Measurements from ENCODE around the gene CACNA1I. TPM values are rescaled to one million over a fixed set of nuclear protein-coding genes. Genes with fewer than 3 reads are reported as not detected.
A peak's percentile ranks its signal among the peaks of the same experiment; 100 is the strongest.

Gene CACNA1I
- total RNA-seq, 2 experiments from 2014 or later: 17.3 to 19.0 TPM

GRCh38 chr22:39662686-39663052 is 92.1 kb downstream of the CACNA1I start:
- H3K27ac Mint-ChIP-seq: no peak overlapping the region
- peak overlapping the region; percentile 64 for H3K4me3 Mint-ChIP-seq
- no peaks in the 10 kb centered on the region for H3K36me3 Mint-ChIP-seq
- ATAC-seq (ENCODE audit: low read depth) (no peak), DNase-seq (no peak)
- peaks cover 19% of the 10 kb centered on the region for H3K4me1 Mint-ChIP-seq
- H3K27me3 Mint-ChIP-seq: peaks cover 23% of the 10 kb centered on the region
- H3K9me3 Mint-ChIP-seq: no peaks in the 10 kb centered on the region
- POLR2A ChIA-PET: interaction anchor here (1.3 kb wide), 1 partner anchor 267 kb away, joined by 3 read pairs; no protein-coding TSS in a partner anchor

GRCh38 chr22:39663751-39664150 is 93.2 kb downstream of the CACNA1I start:
- H3K4me3 Mint-ChIP-seq: peak overlapping the region; percentile 39
- DNase-seq (no peak), ATAC-seq (ENCODE audit: low read depth) (no peak)
- H3K4me1 Mint-ChIP-seq: peaks cover 10% of the 10 kb centered on the region
- POLR2A ChIA-PET: no interaction called here
- H3K9me3 Mint-ChIP-seq: no peaks in the 10 kb centered on the region
- no peaks in the 10 kb centered on the region for H3K36me3 Mint-ChIP-seq
- H3K27ac Mint-ChIP-seq: no peak overlapping the region
- H3K27me3 Mint-ChIP-seq: peaks cover 23% of the 10 kb centered on the region

GRCh38 chr22:39664485-39665200 is 94.1 kb downstream of the CACNA1I start:
- H3K27me3 Mint-ChIP-seq: peaks cover 24% of the 10 kb centered on the region
- H3K9me3 Mint-ChIP-seq: no peaks in the 10 kb centered on the region
- peaks cover 7% of the 10 kb centered on the region for H3K4me1 Mint-ChIP-seq
- ATAC-seq (ENCODE audit: low read depth): no peak
- no peak overlapping the region for H3K27ac Mint-ChIP-seq
- POLR2A ChIA-PET: no interaction called here
- H3K36me3 Mint-ChIP-seq: no peaks in the 10 kb centered on the region
- no peak for DNase-seq
- H3K4me3 Mint-ChIP-seq: peak overlapping the region; percentile 28

GRCh38 chr22:39665229-39665628 is 94.7 kb downstream of the CACNA1I start:
- POLR2A ChIA-PET: no interaction called here
- ATAC-seq (ENCODE audit: low read depth) (no peak), DNase-seq (no peak)
- H3K27me3 Mint-ChIP-seq: peaks cover 24% of the 10 kb centered on the region
- no peak overlapping the region for H3K4me3 Mint-ChIP-seq
- H3K36me3 Mint-ChIP-seq: no peaks in the 10 kb centered on the region
- no peak overlapping the region for H3K27ac Mint-ChIP-seq
- H3K9me3 Mint-ChIP-seq: no peaks in the 10 kb centered on the region
- peaks cover 7% of the 10 kb centered on the region for H3K4me1 Mint-ChIP-seq

- POLR2A ChIA-PET: no interaction called here
- Mint-ChIP-seq H3K9me3 (no peaks in the 10 kb centered on the region), H3K4me3 (no peak overlapping the region), H3K4me1 (peaks cover 7% of the 10 kb centered on the region), H3K27me3 (peaks cover 24% of the 10 kb centered on the region), H3K27ac (no peak overlapping the region), H3K36me3 (no peaks in the 10 kb centered on the region)
- DNase-seq (no peak), ATAC-seq (ENCODE audit: low read depth) (no peak)
Observed at GRCh38 chr22:39665661-39666431, 95.3 kb downstream of the CACNA1I start.

- no peak overlapping the region for H3K27ac Mint-ChIP-seq
- no peak for ATAC-seq (ENCODE audit: low read depth)
Observed at GRCh38 chr22:39666495-39666894, 95.9 kb downstream of the CACNA1I start.

GRCh38 chr22:39666926-39667325 is 96.4 kb downstream of the CACNA1I start:
- H3K36me3 Mint-ChIP-seq: peaks cover 5% of the 10 kb centered on the region
- H3K4me3 Mint-ChIP-seq: no peak overlapping the region
- peaks cover 24% of the 10 kb centered on the region for H3K27me3 Mint-ChIP-seq
- H3K27ac Mint-ChIP-seq: no peak overlapping the region
- POLR2A ChIA-PET: no interaction called here
- no peak for ATAC-seq (ENCODE audit: low read depth)
- H3K4me1 Mint-ChIP-seq: peaks cover 7% of the 10 kb centered on the region
- DNase-seq: no peak
- peaks cover 6% of the 10 kb centered on the region for H3K9me3 Mint-ChIP-seq

More at GRCh38 chr22:39666495-39666894, 95.9 kb downstream of the CACNA1I start:
- POLR2A ChIA-PET: no interaction called here
- DNase-seq: no peak
- Mint-ChIP-seq H3K9me3 (peaks cover 5% of the 10 kb centered on the region), H3K4me3 (no peak overlapping the region), H3K27me3 (peaks cover 24% of the 10 kb centered on the region), H3K36me3 (peaks cover 3% of the 10 kb centered on the region), H3K4me1 (peaks cover 7% of the 10 kb centered on the region)

GRCh38 chr22:39669432-39669831 is 98.9 kb downstream of the CACNA1I start:
- Mint-ChIP-seq H3K36me3 (peaks cover 9% of the 10 kb centered on the region), H3K27me3 (peaks cover 14% of the 10 kb centered on the region), H3K9me3 (peaks cover 12% of the 10 kb centered on the region), H3K27ac (no peak overlapping the region), H3K4me1 (no peaks in the 10 kb centered on the region), H3K4me3 (no peak overlapping the region)
- POLR2A ChIA-PET: no interaction called here
- ATAC-seq (ENCODE audit: low read depth) (no peak), DNase-seq (no peak)

- Mint-ChIP-seq H3K4me1 (no peaks in the 10 kb centered on the region), H3K27ac (no peak overlapping the region), H3K9me3 (peaks cover 12% of the 10 kb centered on the region), H3K36me3 (peaks cover 9% of the 10 kb centered on the region), H3K4me3 (no peak overlapping the region), H3K27me3 (peaks cover 9% of the 10 kb centered on the region)
- POLR2A ChIA-PET: no interaction called here
- DNase-seq (no peak), ATAC-seq (ENCODE audit: low read depth) (no peak)
Observed at GRCh38 chr22:39671936-39672335, 101.4 kb downstream of the CACNA1I start.

GRCh38 chr22:39674536-39674935 is 104.0 kb downstream of the CACNA1I start:
- H3K9me3 Mint-ChIP-seq: peaks cover 12% of the 10 kb centered on the region
- POLR2A ChIA-PET: no interaction called here
- peaks cover 2% of the 10 kb centered on the region for H3K27me3 Mint-ChIP-seq
- H3K27ac Mint-ChIP-seq: no peak overlapping the region
- peaks cover 9% of the 10 kb centered on the region for H3K36me3 Mint-ChIP-seq
- ATAC-seq (ENCODE audit: low read depth): no peak
- DNase-seq: no peak
- H3K4me3 Mint-ChIP-seq: no peak overlapping the region
- no peaks in the 10 kb centered on the region for H3K4me1 Mint-ChIP-seq

- Mint-ChIP-seq H3K27ac (no peak overlapping the region), H3K27me3 (peaks cover 2% of the 10 kb centered on the region), H3K9me3 (peaks cover 12% of the 10 kb centered on the region), H3K4me3 (no peak overlapping the region), H3K36me3 (peaks cover 9% of the 10 kb centered on the region), H3K4me1 (no peaks in the 10 kb centered on the region)
- POLR2A ChIA-PET: no interaction called here
- no peak for DNase-seq
- ATAC-seq (ENCODE audit: low read depth): no peak
Observed at GRCh38 chr22:39675947-39676346, 105.4 kb downstream of the CACNA1I start.

- H3K4me3 Mint-ChIP-seq: no peak overlapping the region
- H3K36me3 Mint-ChIP-seq: peaks cover 2% of the 10 kb centered on the region
- ATAC-seq (ENCODE audit: low read depth) (no peak), DNase-seq (no peak)
- POLR2A ChIA-PET: no interaction called here
- no peak overlapping the region for H3K27ac Mint-ChIP-seq
- peaks cover 2% of the 10 kb centered on the region for H3K27me3 Mint-ChIP-seq
- H3K4me1 Mint-ChIP-seq: no peaks in the 10 kb centered on the region
- H3K9me3 Mint-ChIP-seq: peaks cover 4% of the 10 kb centered on the region
Observed at GRCh38 chr22:39677967-39678366, 107.4 kb downstream of the CACNA1I start.

- no peak for ATAC-seq (ENCODE audit: low read depth)
Observed at GRCh38 chr22:39678862-39679490, 108.4 kb downstream of the CACNA1I start.

GRCh38 chr22:39679652-39680051 is 109.1 kb downstream of the CACNA1I start:
- no peak overlapping the region for H3K4me3 Mint-ChIP-seq
- POLR2A ChIA-PET: no interaction called here
- ATAC-seq (ENCODE audit: low read depth): no peak
- no peaks in the 10 kb centered on the region for H3K9me3 Mint-ChIP-seq
- no peak overlapping the region for H3K27ac Mint-ChIP-seq
- no peak for DNase-seq
- no peaks in the 10 kb centered on the region for H3K36me3 Mint-ChIP-seq
- peaks cover 11% of the 10 kb centered on the region for H3K27me3 Mint-ChIP-seq
- no peaks in the 10 kb centered on the region for H3K4me1 Mint-ChIP-seq

More at GRCh38 chr22:39678862-39679490, 108.4 kb downstream of the CACNA1I start:
- no peak for DNase-seq
- POLR2A ChIA-PET: no interaction called here
- Mint-ChIP-seq H3K9me3 (no peaks in the 10 kb centered on the region), H3K4me3 (no peak overlapping the region), H3K36me3 (no peaks in the 10 kb centered on the region), H3K27ac (no peak overlapping the region), H3K27me3 (peaks cover 4% of the 10 kb centered on the region), H3K4me1 (no peaks in the 10 kb centered on the region)
